ENCODE results near the gene DMAC1.

The DMAC1 gene

GRCh38 chr9:7813030-7813429 lies 13.5 kb upstream of the DMAC1 start:
- H3K36me3 ChIP-seq (ENCODE audit: insufficient read depth, low read length) = no peaks in the 10 kb centered on the region
- peak overlapping the region; percentile 3; the same call in 1 of the 2 replicates for H2AFZ ChIP-seq (ENCODE audit: low read length)
- H3K9ac ChIP-seq (ENCODE audit: low read depth, low read length, poor library complexity, severe bottlenecking) = no peak overlapping the region
- H4K20me1 ChIP-seq (ENCODE audit: insufficient read depth, low read length, poor library complexity, severe bottlenecking) = no peaks in the 10 kb centered on the region
- no peak overlapping the region for H3K4me2 ChIP-seq (ENCODE audit: low read depth, low read length, poor library complexity, severe bottlenecking)
- peaks cover 3% of the 10 kb centered on the region for H3K4me1 ChIP-seq (ENCODE audit: insufficient read depth, low read length, poor library complexity, severe bottlenecking)
- no peaks in the 10 kb centered on the region for H3K79me2 ChIP-seq (ENCODE audit: insufficient read depth, low read length)
- no peak for TF ChIP-seq CTCF (conservative IDR thresholded peaks at IDR 0.05; ENCODE audit: low read length)
- TF ChIP-seq EZH2phosphoT487 (IDR thresholded peaks at IDR 0.05; ENCODE audit: borderline replicate concordance) = no peak
- no peaks in the 10 kb centered on the region for H3K9me2 ChIP-seq (replicated peaks; ENCODE audit: low read depth, low read length)
- no peaks in the 10 kb centered on the region for H3K27me3 ChIP-seq (ENCODE audit: insufficient read depth, low read length, poor library complexity, severe bottlenecking)
- no peaks in the 10 kb centered on the region for H3K9me3 ChIP-seq (ENCODE audit: insufficient read depth, low read depth, low read length)
- no peak overlapping the region for H3K4me3 ChIP-seq (ENCODE audit: low read length, poor library complexity, severe bottlenecking)
- H3F3A ChIP-seq (ENCODE audit: low read depth) = no peaks in the 10 kb centered on the region

GRCh38 chr9:7811677-7812076 lies 12.1 kb upstream of the DMAC1 start:
- TF ChIP-seq EZH2phosphoT487 (IDR thresholded peaks at IDR 0.05; ENCODE audit: borderline replicate concordance) (no peak), CTCF (conservative IDR thresholded peaks at IDR 0.05; ENCODE audit: low read length) (no peak)
- H4K20me1 ChIP-seq (ENCODE audit: insufficient read depth, low read length, poor library complexity, severe bottlenecking) = no peaks in the 10 kb centered on the region

GRCh38 chr9:7802666-7803065 lies 3.1 kb upstream of the DMAC1 start:
- Histone ChIP-seq H3K9me2 (replicated peaks; ENCODE audit: low read depth, low read length) (no peaks in the 10 kb centered on the region), H3K4me1 (ENCODE audit: insufficient read depth, low read length, poor library complexity, severe bottlenecking) (peaks cover 12% of the 10 kb centered on the region), H3K9ac (ENCODE audit: low read depth, low read length, poor library complexity, severe bottlenecking) (no peak overlapping the region), H3K27me3 (ENCODE audit: insufficient read depth, low read length, poor library complexity, severe bottlenecking) (no peaks in the 10 kb centered on the region), H3K36me3 (ENCODE audit: insufficient read depth, low read length) (no peaks in the 10 kb centered on the region), H3F3A (ENCODE audit: low read depth) (no peaks in the 10 kb centered on the region), H3K9me3 (ENCODE audit: insufficient read depth, low read depth, low read length) (no peaks in the 10 kb centered on the region), H3K79me2 (ENCODE audit: insufficient read depth, low read length) (peaks cover 17% of the 10 kb centered on the region), H3K4me2 (ENCODE audit: low read depth, low read length, poor library complexity, severe bottlenecking) (no peak overlapping the region), H4K20me1 (ENCODE audit: insufficient read depth, low read length, poor library complexity, severe bottlenecking) (peaks cover 8% of the 10 kb centered on the region), H3K4me3 (ENCODE audit: low read length, poor library complexity, severe bottlenecking) (no peak overlapping the region), H2AFZ (ENCODE audit: low read length) (no peak overlapping the region)
- TF ChIP-seq EZH2phosphoT487 (IDR thresholded peaks at IDR 0.05; ENCODE audit: borderline replicate concordance) (no peak), CTCF (conservative IDR thresholded peaks at IDR 0.05; ENCODE audit: low read length) (no peak)

More at GRCh38 chr9:7811677-7812076, 12.1 kb upstream of the DMAC1 start:
- no peaks in the 10 kb centered on the region for H3K9me3 ChIP-seq (ENCODE audit: insufficient read depth, low read depth, low read length)
- no peak overlapping the region for H2AFZ ChIP-seq (ENCODE audit: low read length)
- no peaks in the 10 kb centered on the region for H3K9me2 ChIP-seq (replicated peaks; ENCODE audit: low read depth, low read length)
- H3K9ac ChIP-seq (ENCODE audit: low read depth, low read length, poor library complexity, severe bottlenecking) = no peak overlapping the region
- H3K36me3 ChIP-seq (ENCODE audit: insufficient read depth, low read length) = no peaks in the 10 kb centered on the region
- H3K4me1 ChIP-seq (ENCODE audit: insufficient read depth, low read length, poor library complexity, severe bottlenecking) = peaks cover 3% of the 10 kb centered on the region
- no peaks in the 10 kb centered on the region for H3K27me3 ChIP-seq (ENCODE audit: insufficient read depth, low read length, poor library complexity, severe bottlenecking)
- H3F3A ChIP-seq (ENCODE audit: low read depth) = no peaks in the 10 kb centered on the region
- no peak overlapping the region for H3K4me3 ChIP-seq (ENCODE audit: low read length, poor library complexity, severe bottlenecking)
- H3K4me2 ChIP-seq (ENCODE audit: low read depth, low read length, poor library complexity, severe bottlenecking) = no peak overlapping the region
- H3K79me2 ChIP-seq (ENCODE audit: insufficient read depth, low read length) = no peaks in the 10 kb centered on the region

Data from Loucy (cell line).